Measurements from ENCODE around the gene SMARCA2. TPM values are rescaled to one million over a fixed set of nuclear protein-coding genes. Genes with fewer than 3 reads are reported as not detected.

SMARCA2 gene
- total RNA-seq, 1 donor from 2014 or later, result 19.7 TPM

DNA sequence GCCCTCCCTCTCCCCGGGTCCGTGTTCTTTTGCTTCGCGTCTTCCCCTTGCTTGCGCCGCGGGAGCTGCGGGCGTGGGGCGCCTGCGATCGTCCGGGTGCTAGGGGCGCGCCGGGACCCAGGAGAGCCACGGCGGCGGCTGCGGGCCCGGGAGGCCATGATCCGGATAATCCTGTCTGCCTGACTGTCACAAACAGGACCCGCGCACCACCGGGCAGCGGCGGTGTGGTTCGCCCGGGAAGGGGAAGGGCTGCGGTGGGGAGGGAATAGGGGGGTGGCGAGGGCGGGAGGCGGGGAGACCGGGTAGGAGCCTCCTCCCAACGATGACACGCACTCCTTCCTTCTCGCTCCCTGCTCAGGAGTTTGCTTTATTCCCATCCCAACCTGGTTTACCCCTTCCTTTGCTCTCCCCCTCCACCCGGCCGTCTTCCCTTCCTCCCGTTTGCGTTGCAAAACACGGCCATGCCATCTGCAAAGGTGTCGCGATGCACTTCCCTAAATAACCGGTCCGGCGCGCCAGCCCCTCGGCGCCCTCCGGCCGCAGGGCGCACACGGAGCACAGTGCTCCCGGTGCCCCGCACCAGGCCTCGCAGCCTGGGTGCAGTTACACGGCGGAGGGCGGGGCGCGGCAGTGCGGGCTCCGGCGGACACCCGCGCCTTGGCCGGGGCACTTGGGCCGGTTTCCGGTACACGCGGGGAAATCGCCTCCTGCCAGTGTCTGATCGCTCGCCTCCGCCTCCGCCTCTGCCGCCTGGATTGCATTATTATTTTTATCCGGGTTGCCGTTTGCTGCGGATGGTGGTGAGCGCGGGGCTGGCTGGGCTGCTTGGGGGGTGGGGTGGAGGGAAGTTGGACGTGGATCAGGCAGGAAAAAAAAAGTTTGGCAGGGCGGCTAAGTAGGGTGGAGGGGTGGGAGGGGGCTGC is 1.5 kb downstream of the SMARCA2 start:
- H3K27me3 ChIP-seq (ENCODE audit: control insufficient read depth, insufficient read depth, low read length), result no peaks in the 10 kb centered on the region
- peak overlapping the region; percentile 87 for H3K4me3 ChIP-seq (ENCODE audit: low read depth, low read length)
- DNase-seq (ENCODE audit: low read depth), result peak; percentile 74
- FAIRE-seq, result no peak
- TF ChIP-seq, protein P1, sequence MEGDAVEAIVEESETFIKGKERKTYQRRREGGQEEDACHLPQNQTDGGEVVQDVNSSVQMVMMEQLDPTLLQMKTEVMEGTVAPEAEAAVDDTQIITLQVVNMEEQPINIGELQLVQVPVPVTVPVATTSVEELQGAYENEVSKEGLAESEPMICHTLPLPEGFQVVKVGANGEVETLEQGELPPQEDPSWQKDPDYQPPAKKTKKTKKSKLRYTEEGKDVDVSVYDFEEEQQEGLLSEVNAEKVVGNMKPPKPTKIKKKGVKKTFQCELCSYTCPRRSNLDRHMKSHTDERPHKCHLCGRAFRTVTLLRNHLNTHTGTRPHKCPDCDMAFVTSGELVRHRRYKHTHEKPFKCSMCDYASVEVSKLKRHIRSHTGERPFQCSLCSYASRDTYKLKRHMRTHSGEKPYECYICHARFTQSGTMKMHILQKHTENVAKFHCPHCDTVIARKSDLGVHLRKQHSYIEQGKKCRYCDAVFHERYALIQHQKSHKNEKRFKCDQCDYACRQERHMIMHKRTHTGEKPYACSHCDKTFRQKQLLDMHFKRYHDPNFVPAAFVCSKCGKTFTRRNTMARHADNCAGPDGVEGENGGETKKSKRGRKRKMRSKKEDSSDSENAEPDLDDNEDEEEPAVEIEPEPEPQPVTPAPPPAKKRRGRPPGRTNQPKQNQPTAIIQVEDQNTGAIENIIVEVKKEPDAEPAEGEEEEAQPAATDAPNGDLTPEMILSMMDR (IDR thresholded peaks at IDR 0.05; ENCODE audit: insufficient read depth, low read length, severe bottlenecking), result no peak
- no peaks in the 10 kb centered on the region for H3K36me3 ChIP-seq (ENCODE audit: control insufficient read depth, insufficient read depth, low read length)

DNA sequence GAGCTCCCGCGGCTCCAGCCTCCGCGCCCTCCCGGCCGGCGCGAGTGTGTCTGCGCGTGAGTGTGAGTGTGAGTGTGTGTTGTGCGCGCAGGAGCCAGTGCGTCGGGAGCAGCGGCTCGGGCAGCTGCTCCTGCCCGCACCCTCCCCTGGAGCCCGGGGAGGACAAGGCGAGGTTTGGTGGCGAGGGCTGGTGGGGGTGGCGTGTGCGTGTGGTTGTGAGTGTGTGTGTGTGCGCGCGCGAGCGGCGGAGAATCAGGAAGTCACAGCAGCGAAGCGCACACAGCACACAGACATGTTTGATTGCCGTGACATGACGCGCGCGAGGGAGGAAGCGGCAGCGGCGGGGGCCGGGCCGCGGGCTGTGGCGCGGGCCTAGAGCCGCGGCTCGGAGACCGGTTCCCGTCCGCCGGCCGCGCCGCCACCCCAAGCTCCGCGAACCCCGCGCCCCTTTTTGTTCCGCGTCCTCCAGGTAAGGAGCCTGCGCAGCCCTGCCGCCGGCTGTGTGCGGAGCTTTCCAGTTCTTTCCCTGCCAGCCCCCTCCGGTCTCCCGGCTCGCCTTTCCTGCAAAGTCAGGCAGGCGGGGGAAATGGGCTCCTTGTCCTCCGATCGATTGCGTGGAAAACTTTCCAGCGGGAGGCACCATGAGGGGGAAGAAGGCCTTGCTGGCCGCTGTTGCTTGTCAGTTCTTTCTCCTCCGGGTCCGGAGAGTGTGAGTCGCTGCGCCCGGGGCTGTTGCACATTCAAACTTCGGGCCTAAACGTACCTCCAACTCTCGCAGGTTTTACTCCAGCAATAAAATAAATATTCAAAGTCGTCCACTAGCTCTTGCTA is 2.4 kb downstream of the SMARCA2 start:
- DNase-seq (ENCODE audit: low read depth), result peak; percentile 39
- Histone ChIP-seq H3K36me3 (ENCODE audit: control insufficient read depth, insufficient read depth, low read length) (no peaks in the 10 kb centered on the region), H3K27me3 (ENCODE audit: control insufficient read depth, insufficient read depth, low read length) (no peaks in the 10 kb centered on the region), H3K4me3 (ENCODE audit: low read depth, low read length) (peak overlapping the region; percentile 87)
- no peak for FAIRE-seq
- TF ChIP-seq, protein P1 (IDR thresholded peaks at IDR 0.05; ENCODE audit: insufficient read depth, low read length, severe bottlenecking), result no peak

GRCh38 chr9:2018162-2018643 is 3.1 kb downstream of the SMARCA2 start:
- TF ChIP-seq, protein P1 (IDR thresholded peaks at IDR 0.05; ENCODE audit: insufficient read depth, low read length, severe bottlenecking), result no peak
- Histone ChIP-seq H3K4me3 (ENCODE audit: low read depth, low read length) (peak overlapping the region; percentile 87), H3K27me3 (ENCODE audit: control insufficient read depth, insufficient read depth, low read length) (no peaks in the 10 kb centered on the region), H3K36me3 (ENCODE audit: control insufficient read depth, insufficient read depth, low read length) (no peaks in the 10 kb centered on the region)
- FAIRE-seq, result no peak
- DNase-seq (ENCODE audit: low read depth), result peak; percentile 9

GRCh38 chr9:2018764-2019558 is 3.8 kb downstream of the SMARCA2 start:
- FAIRE-seq, result no peak
- Histone ChIP-seq H3K27me3 (ENCODE audit: control insufficient read depth, insufficient read depth, low read length) (no peaks in the 10 kb centered on the region), H3K4me3 (ENCODE audit: low read depth, low read length) (peak overlapping the region; percentile 87), H3K36me3 (ENCODE audit: control insufficient read depth, insufficient read depth, low read length) (no peaks in the 10 kb centered on the region)
- TF ChIP-seq, protein P1 (IDR thresholded peaks at IDR 0.05; ENCODE audit: insufficient read depth, low read length, severe bottlenecking), result no peak
- DNase-seq (ENCODE audit: low read depth), result peak; percentile 26

DNA sequence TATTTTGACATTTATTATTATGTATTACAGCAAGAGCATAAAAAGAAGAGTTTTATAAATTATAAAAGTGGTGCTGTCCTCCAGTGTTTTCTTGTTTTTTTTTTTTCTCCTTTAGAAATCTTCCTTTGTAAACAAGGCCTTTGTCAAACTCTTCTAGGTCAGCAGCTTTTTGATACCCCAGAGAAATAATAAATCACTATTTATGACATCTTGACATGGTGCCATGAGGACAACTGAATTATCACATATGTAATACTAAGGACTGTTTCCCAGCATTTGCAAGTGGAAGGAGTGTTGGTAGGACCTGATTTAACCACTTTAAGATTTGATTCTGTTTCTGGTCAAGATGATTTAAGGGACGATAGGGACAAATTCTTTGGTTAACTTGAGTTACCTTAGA is 4.6 kb downstream of the SMARCA2 start:
- FAIRE-seq (no peak), DNase-seq (ENCODE audit: low read depth) (no peak)
- TF ChIP-seq, protein P1 (IDR thresholded peaks at IDR 0.05; ENCODE audit: insufficient read depth, low read length, severe bottlenecking), result no peak

More for the DNA sequence above, 4.6 kb downstream of the SMARCA2 start:
- H3K27me3 ChIP-seq (ENCODE audit: control insufficient read depth, insufficient read depth, low read length), result no peaks in the 10 kb centered on the region
- no peaks in the 10 kb centered on the region for H3K36me3 ChIP-seq (ENCODE audit: control insufficient read depth, insufficient read depth, low read length)
- no peak overlapping the region for H3K4me3 ChIP-seq (ENCODE audit: low read depth, low read length)
